Breast epithelium (tissue), 4 donors: ENCODE data around the gene TP53BP2. TPM values are rescaled to one million over a fixed set of nuclear protein-coding genes. Genes with fewer than 3 reads are reported as not detected.

Source experiments
- DNase-seq, 2 donors: peaks; one replicate each; pipeline ENCODE4 v3.0.0-alpha.2; 2019; ENCODE audit warnings: low spot score in 2 of 2
- H3K27ac ChIP-seq, 2 donors: fragments of 200-600 bp; sonication (generic) in 1 of 2; one replicate each; pipeline ENCODE4 v1.5.1; 2016 to 2019; ENCODE audit warnings: mild to moderate bottlenecking in 1 of 2
- H3K27me3 ChIP-seq, 2 donors: fragments of 200-600 bp; sonication (generic) in 1 of 2; one replicate each; pipeline versions ENCODE4 v1.5.1 to v1.6.0; 2017 to 2019; ENCODE audit warnings: control low read depth in 1 of 2, mild to moderate bottlenecking in 1 of 2
- H3K36me3 ChIP-seq: fragments of 200-600 bp; one replicate; pipeline ENCODE4 v1.5.1; 2019
- H3K4me1 ChIP-seq, 2 donors: fragments of 200-600 bp; sonication (generic); one replicate each; pipeline ENCODE4 v1.5.1; 2016 to 2019; ENCODE audit warnings: control low read depth in 1 of 2
- H3K4me3 ChIP-seq, 3 donors: fragments of 200-600 bp; sonication (generic); 1 replicate in 2 of 3; 2 replicates in 1 of 3; pipeline ENCODE4 v1.5.1; 2016 to 2019; ENCODE audit warnings: mild to moderate bottlenecking in 3 of 3, moderate library complexity in 2 of 3
- H3K9me3 ChIP-seq, 2 donors: fragments of 200-600 bp; sonication (generic) in 1 of 2; one replicate each; pipeline ENCODE4 v1.5.1; 2016 to 2019; ENCODE audit warnings: control low read depth in 1 of 2
- POLR2A ChIP-seq: fragments of 450-650 bp; IDR thresholded peaks from one replicate; pipeline ENCODE4 v1.6.1; 2016; ENCODE audit warnings: antibody characterized with exemption, mild to moderate bottlenecking, moderate library complexity
- POLR2AphosphoS5 ChIP-seq, 3 donors: sonication (generic); formaldehyde crosslinking; IDR thresholded peaks; one replicate each; pipeline ENCODE4 v1.6.1; 2017; ENCODE audit warnings: antibody characterized with exemption in 3 of 3
- intact Hi-C: fragments of 100-400 bp; cut with DNase I; formaldehyde crosslinking; loops from one replicate; pipeline ENCODE4 v1.15.1; 2023; ENCODE audit warnings: low total_unique reads
- total RNA-seq, 3 donors: library from RNA; depleted of rRNA; stranded (reverse); fragments of >200 nt; gene quantifications; one replicate each; pipeline ENCODE4 v1.1.0, GENCODE V29; 2016
- TF ChIP-seq, protein P1 (sequence below), 3 donors: fragments of 450-650 bp; IDR thresholded peaks; one replicate each; pipeline ENCODE4 v1.5.1; 2016 to 2017; ENCODE audit warnings: antibody characterized with exemption in 3 of 3, mild to moderate bottlenecking in 3 of 3, moderate library complexity in 3 of 3

Gene TP53BP2
- total RNA-seq, 3 donors from 2014 or later, result 31.4 to 46.8 (median 38.0) TPM

DNA sequence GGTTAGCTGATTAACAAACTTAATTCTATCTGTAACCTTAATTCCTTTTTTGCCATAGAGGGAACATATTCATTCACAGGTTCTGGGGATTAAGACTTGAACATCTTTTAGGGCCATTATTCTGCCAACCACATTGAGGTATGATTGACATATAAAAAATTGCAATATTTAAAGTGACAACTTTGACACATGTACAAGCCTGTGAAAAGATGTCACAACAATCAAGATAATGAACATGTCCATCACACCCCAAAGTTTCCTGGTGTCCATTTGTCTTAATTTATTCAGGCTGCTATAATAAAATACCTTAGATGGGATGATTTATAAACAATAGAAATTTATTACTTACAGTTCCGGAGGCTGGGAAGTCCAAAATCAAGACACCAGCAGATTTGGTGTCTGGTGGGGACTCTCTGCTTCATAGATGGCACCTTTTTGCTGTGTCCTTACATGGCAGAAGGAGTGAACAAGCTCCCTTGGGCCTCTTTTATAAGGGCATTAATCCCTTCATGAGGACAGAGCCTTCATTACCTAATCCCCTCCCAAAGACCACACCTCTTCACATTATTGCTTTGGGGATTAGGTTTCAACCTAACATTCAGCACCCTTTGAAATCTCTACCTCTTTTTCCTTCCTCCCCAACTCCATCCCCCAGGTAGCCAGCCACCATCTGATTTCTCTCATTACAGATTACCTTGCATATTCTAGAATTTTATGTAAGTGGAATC lies 33.0 kb upstream of the TP53BP2 start:
- no peaks in the 10 kb centered on the region for H3K27me3 ChIP-seq

DNA sequence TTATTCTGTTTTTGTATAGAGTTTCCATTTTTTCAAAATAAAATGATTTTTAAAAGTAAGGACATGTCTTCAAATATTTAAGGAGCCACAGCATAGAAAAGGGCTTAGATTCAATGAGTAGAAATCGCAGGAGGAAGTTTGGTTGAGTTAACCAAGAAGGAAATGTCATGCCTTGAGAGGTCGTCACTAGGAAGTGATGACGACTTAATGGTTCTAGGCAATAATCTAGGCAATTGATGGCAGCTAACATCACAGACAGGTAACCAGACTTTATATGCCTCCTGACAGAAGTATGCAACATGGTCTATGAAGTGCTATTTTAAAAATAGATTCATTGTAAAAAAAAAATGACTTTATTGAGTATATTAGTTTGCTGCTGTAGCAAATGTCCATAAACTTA lies 32.1 kb upstream of the TP53BP2 start:
- Histone ChIP-seq H3K4me3 (no peak overlapping the region), H3K36me3 (no peaks in the 10 kb centered on the region), H3K27me3 (no peaks in the 10 kb centered on the region), H3K27ac (no peak overlapping the region), H3K9me3 (no peaks in the 10 kb centered on the region), H3K4me1 (no peaks in the 10 kb centered on the region)
- intact Hi-C loops, result no loop called here
- no peak for DNase-seq
- TF ChIP-seq POLR2A (no peak), POLR2AphosphoS5 (IDR thresholded peaks at IDR 0.05) (no peak)
- TF ChIP-seq, protein P1, sequence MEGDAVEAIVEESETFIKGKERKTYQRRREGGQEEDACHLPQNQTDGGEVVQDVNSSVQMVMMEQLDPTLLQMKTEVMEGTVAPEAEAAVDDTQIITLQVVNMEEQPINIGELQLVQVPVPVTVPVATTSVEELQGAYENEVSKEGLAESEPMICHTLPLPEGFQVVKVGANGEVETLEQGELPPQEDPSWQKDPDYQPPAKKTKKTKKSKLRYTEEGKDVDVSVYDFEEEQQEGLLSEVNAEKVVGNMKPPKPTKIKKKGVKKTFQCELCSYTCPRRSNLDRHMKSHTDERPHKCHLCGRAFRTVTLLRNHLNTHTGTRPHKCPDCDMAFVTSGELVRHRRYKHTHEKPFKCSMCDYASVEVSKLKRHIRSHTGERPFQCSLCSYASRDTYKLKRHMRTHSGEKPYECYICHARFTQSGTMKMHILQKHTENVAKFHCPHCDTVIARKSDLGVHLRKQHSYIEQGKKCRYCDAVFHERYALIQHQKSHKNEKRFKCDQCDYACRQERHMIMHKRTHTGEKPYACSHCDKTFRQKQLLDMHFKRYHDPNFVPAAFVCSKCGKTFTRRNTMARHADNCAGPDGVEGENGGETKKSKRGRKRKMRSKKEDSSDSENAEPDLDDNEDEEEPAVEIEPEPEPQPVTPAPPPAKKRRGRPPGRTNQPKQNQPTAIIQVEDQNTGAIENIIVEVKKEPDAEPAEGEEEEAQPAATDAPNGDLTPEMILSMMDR (IDR thresholded peaks at IDR 0.05), result no peak

More for the DNA sequence above, 33.0 kb upstream of the TP53BP2 start:
- Histone ChIP-seq H3K4me3 (no peak overlapping the region), H3K9me3 (no peaks in the 10 kb centered on the region), H3K36me3 (no peaks in the 10 kb centered on the region), H3K4me1 (no peaks in the 10 kb centered on the region), H3K27ac (no peak overlapping the region)
- DNase-seq, result no peak
- TF ChIP-seq, protein P1 (IDR thresholded peaks at IDR 0.05), result no peak
- no peak for TF ChIP-seq POLR2AphosphoS5 (IDR thresholded peaks at IDR 0.05)
- intact Hi-C loops, result no loop called here

DNA sequence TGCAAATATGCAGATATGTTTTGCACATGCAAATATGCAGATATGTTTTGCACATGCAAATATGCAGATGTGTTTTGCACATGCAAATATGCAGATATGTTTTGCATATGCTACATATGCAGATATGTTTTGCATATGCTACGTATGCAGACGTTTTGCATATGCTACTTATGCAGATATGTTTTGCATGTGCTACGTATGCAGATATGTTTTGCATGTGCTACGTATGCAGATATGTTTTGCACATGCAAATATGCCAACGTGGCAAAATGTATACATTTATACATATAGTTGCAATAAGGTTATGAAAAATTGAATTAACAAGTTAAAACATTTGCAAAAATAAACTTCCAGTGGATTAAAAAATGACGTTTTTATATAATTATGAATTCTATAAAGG lies 30.8 kb upstream of the TP53BP2 start:
- intact Hi-C loops, result no loop called here
- no peak overlapping the region for H3K27ac ChIP-seq
- H3K36me3 ChIP-seq, result no peaks in the 10 kb centered on the region
- no peaks in the 10 kb centered on the region for H3K4me1 ChIP-seq
- TF ChIP-seq POLR2AphosphoS5 (IDR thresholded peaks at IDR 0.05), result no peak
- TF ChIP-seq, protein P1 (IDR thresholded peaks at IDR 0.05), result no peak
- no peak for TF ChIP-seq POLR2A
- no peak overlapping the region for H3K4me3 ChIP-seq
- H3K27me3 ChIP-seq, result no peaks in the 10 kb centered on the region
- no peak for DNase-seq
- H3K9me3 ChIP-seq, result no peaks in the 10 kb centered on the region

DNA sequence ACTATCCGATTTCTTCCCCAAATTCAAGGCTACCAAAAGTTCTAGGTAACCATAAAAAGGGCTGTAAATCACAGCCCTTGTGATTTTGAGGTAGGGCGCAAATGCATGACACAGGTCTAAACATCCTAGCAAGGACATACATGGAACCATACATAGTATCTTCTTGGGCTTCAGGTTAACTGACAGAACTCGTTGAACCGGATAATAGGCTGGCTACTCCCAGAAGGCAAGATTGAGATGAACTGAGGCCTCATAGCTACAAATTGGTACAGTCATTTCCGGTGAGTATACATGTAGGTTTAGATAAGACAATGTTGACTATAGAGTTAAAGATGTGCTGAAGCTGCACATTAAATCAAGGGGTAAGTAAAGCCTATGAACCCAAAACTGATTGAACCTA lies 27.3 kb upstream of the TP53BP2 start:
- Histone ChIP-seq H3K4me1 (no peaks in the 10 kb centered on the region), H3K9me3 (no peaks in the 10 kb centered on the region), H3K4me3 (no peak overlapping the region), H3K27me3 (no peaks in the 10 kb centered on the region), H3K27ac (no peak overlapping the region), H3K36me3 (no peaks in the 10 kb centered on the region)
- TF ChIP-seq, protein P1 (IDR thresholded peaks at IDR 0.05), result no peak
- TF ChIP-seq POLR2AphosphoS5 (IDR thresholded peaks at IDR 0.05), result no peak
- no peak for TF ChIP-seq POLR2A
- intact Hi-C loops, result no loop called here
- no peak for DNase-seq

GRCh38 chr1:223872308-223872901 lies 26.7 kb upstream of the TP53BP2 start:
- no peak overlapping the region for H3K27ac ChIP-seq
- no peak overlapping the region for H3K4me3 ChIP-seq
- no peaks in the 10 kb centered on the region for H3K27me3 ChIP-seq
- DNase-seq, result no peak
- intact Hi-C loops, result no loop called here
- H3K36me3 ChIP-seq, result no peaks in the 10 kb centered on the region
- no peak for TF ChIP-seq POLR2AphosphoS5 (IDR thresholded peaks at IDR 0.05)
- no peak for TF ChIP-seq POLR2A
- TF ChIP-seq, protein P1 (IDR thresholded peaks at IDR 0.05), result no peak
- no peaks in the 10 kb centered on the region for H3K4me1 ChIP-seq
- no peaks in the 10 kb centered on the region for H3K9me3 ChIP-seq
